CD14-positive monocyte (primary cell): ENCODE results near the gene ELMOD1. TPM values are rescaled to one million over a fixed set of nuclear protein-coding genes. Genes with fewer than 3 reads are reported as not detected.

Source experiments
- DNase-seq, 3 donors: peaks; one replicate each; pipeline ENCODE4 v3.0.0-alpha.2; 2011 to 2022
- H2AFZ ChIP-seq: 2 replicates; pipeline ENCODE4 v1.6.0; 2012; ENCODE audit warnings: mild to moderate bottlenecking, low read depth, low read length, inconsistent platforms; ENCODE audit not compliant: insufficient read depth, poor library complexity, severe bottlenecking
- H3K27ac ChIP-seq, 2 donors: 1 replicate in 1 of 2; 2 replicates in 1 of 2; pipeline ENCODE4 v1.5.1; 2012 to 2013; ENCODE audit warnings: low read length in 2 of 2, control low read depth in 1 of 2, inconsistent platforms in 1 of 2, low read depth in 1 of 2, mild to moderate bottlenecking in 1 of 2
- H3K27me3 ChIP-seq, 2 donors: one replicate each; pipeline versions ENCODE4 v1.6.0 to v1.6.1; 2011 to 2013; ENCODE audit warnings: low read length in 2 of 2; ENCODE audit not compliant: control insufficient read depth in 2 of 2, insufficient read depth in 2 of 2
- H3K36me3 ChIP-seq, 2 donors: replicated peaks in 1 of 2; 1 replicate in 1 of 2; 2 replicates in 1 of 2; pipeline versions ENCODE4 v1.5.1 to v1.6.1; 2012 to 2013; ENCODE audit warnings: low read length in 2 of 2, control low read depth in 1 of 2, inconsistent platforms in 1 of 2, mild to moderate bottlenecking in 1 of 2; ENCODE audit not compliant: insufficient read depth in 2 of 2, control insufficient read depth in 1 of 2
- H3K4me1 ChIP-seq, 2 donors: 1 replicate in 1 of 2; 2 replicates in 1 of 2; pipeline versions ENCODE4 v1.5.1 to v1.6.1; 2012 to 2013; ENCODE audit warnings: low read length in 2 of 2, control low read depth in 1 of 2, inconsistent platforms in 1 of 2, mild to moderate bottlenecking in 1 of 2, moderate library complexity in 1 of 2; ENCODE audit not compliant: insufficient read depth in 2 of 2, control insufficient read depth in 1 of 2
- H3K4me2 ChIP-seq: replicated peaks from 2 replicates; pipeline ENCODE3; 2012; ENCODE audit warnings: low read length, moderate library complexity, mild to moderate bottlenecking; ENCODE audit not compliant: poor library complexity, severe bottlenecking; ENCODE audit errors: extremely low read depth
- H3K4me3 ChIP-seq, 3 experiments: fragments of 200-600 bp in 1 of 3; sonication (generic) in 1 of 3; replicated peaks in 1 of 3; 1 replicate in 2 of 3; 2 replicates in 1 of 3; pipeline ENCODE4 v1.5.1; 2011 to 2013; ENCODE audit warnings: low read length in 3 of 3, mild to moderate bottlenecking in 3 of 3, control low read depth in 2 of 3, low read depth in 2 of 3, inconsistent platforms in 1 of 3, moderate library complexity in 1 of 3
- H3K79me2 ChIP-seq: 2 replicates; pipeline ENCODE4 v1.6.0; 2012; ENCODE audit warnings: mild to moderate bottlenecking, control low read depth, inconsistent platforms, low read length, moderate library complexity; ENCODE audit not compliant: insufficient read depth
- H3K9ac ChIP-seq: 2 replicates; pipeline ENCODE4 v1.6.0; 2017; ENCODE audit warnings: low read length, mild to moderate bottlenecking; ENCODE audit not compliant: insufficient read depth, poor library complexity, severe bottlenecking
- H3K9me3 ChIP-seq, 2 donors: replicated peaks in 1 of 2; 1 replicate in 1 of 2; 2 replicates in 1 of 2; pipeline versions ENCODE4 v1.5.1 to v1.6.1; 2012 to 2013; ENCODE audit warnings: low read length in 2 of 2, control low read depth in 1 of 2; ENCODE audit not compliant: control insufficient read depth in 1 of 2, insufficient read depth in 1 of 2
- H4K20me1 ChIP-seq: 2 replicates; pipeline ENCODE4 v1.6.0; 2012; ENCODE audit warnings: mild to moderate bottlenecking, low read length, control low read depth, moderate library complexity; ENCODE audit not compliant: insufficient read depth
- H3K27ac Mint-ChIP-seq, 7 donors: one replicate each; pipeline ENCODE4 v1.8.0; 2020; ENCODE audit warnings: mild to moderate bottlenecking in 7 of 7, mixed read lengths in 7 of 7, moderate library complexity in 6 of 7, inconsistent platforms in 2 of 7
- H3K27me3 Mint-ChIP-seq, 3 donors: one replicate each; pipeline ENCODE4 v1.8.0; 2021 to 2022; ENCODE audit warnings: low read depth in 3 of 3, mild to moderate bottlenecking in 3 of 3, mixed read lengths in 3 of 3, moderate library complexity in 3 of 3, inconsistent platforms in 1 of 3
- H3K36me3 Mint-ChIP-seq, 2 donors: one replicate each; pipeline ENCODE4 v1.8.0; 2020; ENCODE audit warnings: mixed read lengths in 2 of 2, inconsistent platforms in 1 of 2, mild to moderate bottlenecking in 1 of 2
- H3K4me1 Mint-ChIP-seq: one replicate; pipeline ENCODE4 v1.8.0; 2020; ENCODE audit warnings: mild to moderate bottlenecking, mixed read lengths
- H3K4me3 Mint-ChIP-seq, 2 donors: one replicate each; pipeline ENCODE4 v1.8.0; 2020; ENCODE audit warnings: mild to moderate bottlenecking in 2 of 2, mixed read lengths in 2 of 2, moderate library complexity in 1 of 2
- H3K9me3 Mint-ChIP-seq, 7 donors: one replicate each; pipeline ENCODE4 v1.8.0; 2020 to 2022; ENCODE audit warnings: mixed read lengths in 7 of 7, mild to moderate bottlenecking in 6 of 7, moderate library complexity in 6 of 7, inconsistent platforms in 2 of 7
- WGBS: methylation state at CpG from one replicate; pipeline ENCODE4 v1.1.5; 2013; ENCODE audit warnings: missing lambda C conversion rate; ENCODE audit not compliant: insufficient coverage; 5-methylcytosine and 5-hydroxymethylcytosine counted together
- intact Hi-C, 2 donors: fragments of 100-400 bp; cut with micrococcal nuclease; formaldehyde crosslinking; loops; one replicate each; pipeline versions ENCODE4 v1.15.0 to v1.15.1; 2023
- polyA plus RNA-seq, 3 donors: library from polyadenylated mRNA; depleted of rRNA in 1 of 3; unstranded in 2 of 3; stranded (reverse) in 1 of 3; fragments of 300-500 nt in 2 of 3; fragments of >200 nt in 1 of 3; fragmentation: Illumina TruSeq in 2 of 3; gene quantifications; 1 replicate in 2 of 3; 2 replicates in 1 of 3; pipeline ENCODE4 v1.2.3, GENCODE V29; 2012 to 2021
- TF ChIP-seq, protein P1 (sequence below): fragments of 200-600 bp; IDR thresholded peaks from one replicate; pipeline ENCODE4 v1.8.0; 2022; ENCODE audit warnings: antibody characterized with exemption, mild to moderate bottlenecking

Gene ELMOD1
- polyA plus RNA-seq, 3 donors, result not detected

DNA sequence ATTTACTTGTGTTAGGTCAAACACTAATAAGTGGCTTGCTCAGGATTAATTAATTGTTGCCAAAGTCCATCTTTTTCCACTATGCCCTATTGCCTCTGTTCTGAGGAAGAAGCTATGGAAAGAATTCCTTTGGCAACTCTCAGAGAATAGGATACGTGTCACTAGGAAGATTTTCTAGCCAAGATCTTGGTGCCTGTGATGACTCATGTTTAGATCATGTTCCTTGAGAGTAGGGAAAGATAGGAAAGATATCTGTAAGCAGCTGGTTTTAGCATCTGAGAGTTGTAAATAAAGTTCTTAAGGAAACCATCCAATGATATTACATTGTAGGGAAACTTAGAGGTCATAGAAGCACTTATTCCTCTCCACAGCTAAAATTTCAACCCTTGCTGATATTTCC lies 105.2 kb downstream of the ELMOD1 start:
- no peaks in the 10 kb centered on the region for H3K36me3 ChIP-seq
- no peak overlapping the region for H3K27ac Mint-ChIP-seq
- TF ChIP-seq, protein P1, sequence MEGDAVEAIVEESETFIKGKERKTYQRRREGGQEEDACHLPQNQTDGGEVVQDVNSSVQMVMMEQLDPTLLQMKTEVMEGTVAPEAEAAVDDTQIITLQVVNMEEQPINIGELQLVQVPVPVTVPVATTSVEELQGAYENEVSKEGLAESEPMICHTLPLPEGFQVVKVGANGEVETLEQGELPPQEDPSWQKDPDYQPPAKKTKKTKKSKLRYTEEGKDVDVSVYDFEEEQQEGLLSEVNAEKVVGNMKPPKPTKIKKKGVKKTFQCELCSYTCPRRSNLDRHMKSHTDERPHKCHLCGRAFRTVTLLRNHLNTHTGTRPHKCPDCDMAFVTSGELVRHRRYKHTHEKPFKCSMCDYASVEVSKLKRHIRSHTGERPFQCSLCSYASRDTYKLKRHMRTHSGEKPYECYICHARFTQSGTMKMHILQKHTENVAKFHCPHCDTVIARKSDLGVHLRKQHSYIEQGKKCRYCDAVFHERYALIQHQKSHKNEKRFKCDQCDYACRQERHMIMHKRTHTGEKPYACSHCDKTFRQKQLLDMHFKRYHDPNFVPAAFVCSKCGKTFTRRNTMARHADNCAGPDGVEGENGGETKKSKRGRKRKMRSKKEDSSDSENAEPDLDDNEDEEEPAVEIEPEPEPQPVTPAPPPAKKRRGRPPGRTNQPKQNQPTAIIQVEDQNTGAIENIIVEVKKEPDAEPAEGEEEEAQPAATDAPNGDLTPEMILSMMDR, result no peak
- no peaks in the 10 kb centered on the region for H3K36me3 Mint-ChIP-seq
- H3K9ac ChIP-seq, result no peak overlapping the region
- DNase-seq, result no peak
- no peaks in the 10 kb centered on the region for H3K9me3 ChIP-seq
- no peak overlapping the region for H2AFZ ChIP-seq
- H3K4me3 ChIP-seq, result no peak overlapping the region
- peaks cover 7 to 24% (median 23%) of the 10 kb centered on the region in 3 donors for H3K27me3 Mint-ChIP-seq
- H3K27ac ChIP-seq, result no peak overlapping the region
- no peak overlapping the region for H3K4me3 Mint-ChIP-seq
- no peak overlapping the region for H3K4me2 ChIP-seq
- H3K9me3 Mint-ChIP-seq, result no peaks in the 10 kb centered on the region
- H3K27me3 ChIP-seq, result peaks cover 6 to 10% of the 10 kb centered on the region in 2 donors
- 63% methylated on average over 1 of the region's 1 CpG for WGBS
- no peaks in the 10 kb centered on the region for H4K20me1 ChIP-seq
- intact Hi-C loops, result no loop called here
- H3K4me1 Mint-ChIP-seq, result no peaks in the 10 kb centered on the region
- H3K79me2 ChIP-seq, result no peaks in the 10 kb centered on the region
- H3K4me1 ChIP-seq, result no peaks in the 10 kb centered on the region

DNA sequence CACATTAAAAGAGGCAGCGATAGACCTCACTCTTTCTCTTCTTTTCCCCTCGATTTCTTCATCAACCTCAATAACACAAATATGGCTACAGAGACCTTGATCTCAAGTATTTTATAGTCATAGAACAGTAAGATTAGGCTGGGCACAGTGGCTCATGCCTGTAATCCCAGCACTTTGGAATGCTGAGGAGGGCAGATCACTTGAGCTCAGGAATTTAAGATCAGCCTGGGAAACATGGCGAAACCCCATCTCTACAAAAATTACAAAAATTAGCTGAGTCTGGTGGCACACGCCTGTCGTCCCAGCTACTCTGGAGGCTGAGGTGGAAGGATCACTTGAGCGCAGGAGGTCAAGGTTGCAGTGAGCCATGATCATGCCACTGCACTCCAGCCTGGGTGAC lies 106.3 kb downstream of the ELMOD1 start:
- Mint-ChIP-seq H3K36me3 (no peaks in the 10 kb centered on the region), H3K4me1 (no peaks in the 10 kb centered on the region), H3K27ac (no peak overlapping the region), H3K9me3 (no peaks in the 10 kb centered on the region), H3K27me3 (peaks cover 8 to 26% (median 21%) of the 10 kb centered on the region in 3 donors), H3K4me3 (no peak overlapping the region)
- Histone ChIP-seq H3K36me3 (no peaks in the 10 kb centered on the region), H3K27ac (no peak overlapping the region), H3K4me3 (no peak overlapping the region), H2AFZ (no peak overlapping the region), H3K9ac (no peak overlapping the region), H4K20me1 (no peaks in the 10 kb centered on the region), H3K4me2 (no peak overlapping the region), H3K9me3 (no peaks in the 10 kb centered on the region), H3K27me3 (peaks cover 6 to 8% of the 10 kb centered on the region in 2 donors), H3K79me2 (no peaks in the 10 kb centered on the region), H3K4me1 (no peaks in the 10 kb centered on the region)
- no peak for DNase-seq
- no CpG with 5 or more reads among the region's 6 CpGs for WGBS
- TF ChIP-seq, protein P1, result no peak
- intact Hi-C loops, result no loop called here
